ENCODE measurements around the gene C14orf180.
"Not testable (repeated sequence)": the region's sequence is repeated elsewhere in the genome, so short reads cannot be mapped to it uniquely, and the experiment has no call there.

The C14orf180 gene

GRCh38 chr14:104624939-104625338, 45.4 kb downstream of the C14orf180 start:
- no peak for DNase-seq

- DNase-seq = no peak
Measured at GRCh38 chr14:104632781-104633180, 53.2 kb downstream of the C14orf180 start.

- DNase-seq = no peak
Measured at GRCh38 chr14:104633276-104634137, 53.9 kb downstream of the C14orf180 start.

- DNase-seq = no peak
Measured at GRCh38 chr14:104634138-104634760, 54.7 kb downstream of the C14orf180 start.

GRCh38 chr14:104634886-104635570, 55.5 kb downstream of the C14orf180 start:
- DNase-seq = no peak

- no peak for DNase-seq
Measured at GRCh38 chr14:104635717-104636116, 56.2 kb downstream of the C14orf180 start.

GRCh38 chr14:104636131-104636530, 56.6 kb downstream of the C14orf180 start:
- no peak for DNase-seq

- not testable (repeated sequence) for DNase-seq
Measured at GRCh38 chr14:104636846-104637545, 57.4 kb downstream of the C14orf180 start.

GRCh38 chr14:104637546-104638003, 58.0 kb downstream of the C14orf180 start:
- DNase-seq = no peak

GRCh38 chr14:104638190-104638589, 58.6 kb downstream of the C14orf180 start:
- DNase-seq = no peak

GRCh38 chr14:104638927-104639450, 59.4 kb downstream of the C14orf180 start:
- no peak for DNase-seq

GRCh38 chr14:104639471-104639870, 59.9 kb downstream of the C14orf180 start:
- no peak for DNase-seq

Measured in activated naive CD4-positive, alpha-beta T cell treated with anti-CD3 and anti-CD28 coated beads, Interleukin-2, amount 50 U/mL, for 16 hours (primary cell).